OCI-LY3 (cell line): ENCODE measurements around the gene MAGI1.
"Not testable (repeated sequence)": the region's sequence is repeated elsewhere in the genome, so short reads cannot be mapped to it uniquely, and the experiment has no call there.

ENCODE experiments used
- H2AFZ ChIP-seq: fragments of 200-600, 300-600 bp; shearing (Covaris generic); 2 replicates; pipeline ENCODE4 v1.6.0; 2014; ENCODE audit warnings: antibody characterized with exemption, low read depth, low read length
- H3K27ac ChIP-seq: fragments of 200-600, 300-600 bp; sonication (generic); 2 replicates; pipeline ENCODE4 v1.5.1; 2014; ENCODE audit warnings: mild to moderate bottlenecking, low read length, moderate library complexity, mixed read lengths
- H3K27me3 ChIP-seq: fragments of 200-600, 300-600 bp; sonication (generic); 2 replicates; pipeline ENCODE4 v1.6.1; 2014; ENCODE audit warnings: low read depth, low read length, mixed read lengths
- H3K36me3 ChIP-seq: fragments of 200-600, 300-600 bp; sonication (generic); replicated peaks from 2 replicates; pipeline ENCODE3; 2014; ENCODE audit warnings: low read depth, low read length, mixed read lengths
- H3K4me1 ChIP-seq: fragments of 300-600, 200-600 bp; sonication (generic); 2 replicates; pipeline ENCODE4 v1.6.1; 2014; ENCODE audit warnings: low read length, mixed read lengths
- H3K4me2 ChIP-seq: fragments of 200-600, 300-600 bp; sonication (generic); 2 replicates; pipeline ENCODE4 v1.6.1; 2014; ENCODE audit warnings: low read length, mixed read lengths
- H3K4me3 ChIP-seq: fragments of 300-600, 200-600 bp; sonication (generic); 2 replicates; pipeline ENCODE4 v1.5.1; 2014; ENCODE audit warnings: antibody characterized with exemption, mild to moderate bottlenecking, low read length, moderate library complexity
- H3K79me2 ChIP-seq: fragments of 300-600, 200-600 bp; shearing (Covaris generic); 2 replicates; pipeline ENCODE4 v1.6.1; 2014; ENCODE audit warnings: mild to moderate bottlenecking, low read length, mixed read lengths
- H3K9ac ChIP-seq: fragments of 300-600, 200-600 bp; shearing (Covaris generic); 2 replicates; pipeline ENCODE4 v1.6.0; 2014; ENCODE audit warnings: mild to moderate bottlenecking, low read length, moderate library complexity
- H3K9me3 ChIP-seq: fragments of 200-600, 300-600 bp; shearing (Covaris generic); 2 replicates; pipeline ENCODE4 v1.6.1; 2014; ENCODE audit warnings: low read length, mixed read lengths; ENCODE audit not compliant: insufficient read depth
- H4K20me1 ChIP-seq: fragments of 200-600, 300-600 bp; sonication (generic); 2 replicates; pipeline ENCODE4 v1.6.1; 2016; ENCODE audit warnings: low read length, mixed read lengths; ENCODE audit not compliant: insufficient read depth
- CTCF ChIP-seq: fragments of 200-600, 300-600 bp; sonication (generic); IDR thresholded peaks from 2 replicates; pipeline ENCODE4 v1.5.1; 2014; ENCODE audit warnings: antibody characterized with exemption, low read length, low read depth
- EZH2phosphoT487 ChIP-seq: fragments of 200-600 bp; shearing (Covaris generic); IDR thresholded peaks from 2 replicates; pipeline ENCODE4 v1.6.1; 2018; ENCODE audit warnings: antibody characterized with exemption, mixed run types, low read depth

MAGI1 gene

DNA sequence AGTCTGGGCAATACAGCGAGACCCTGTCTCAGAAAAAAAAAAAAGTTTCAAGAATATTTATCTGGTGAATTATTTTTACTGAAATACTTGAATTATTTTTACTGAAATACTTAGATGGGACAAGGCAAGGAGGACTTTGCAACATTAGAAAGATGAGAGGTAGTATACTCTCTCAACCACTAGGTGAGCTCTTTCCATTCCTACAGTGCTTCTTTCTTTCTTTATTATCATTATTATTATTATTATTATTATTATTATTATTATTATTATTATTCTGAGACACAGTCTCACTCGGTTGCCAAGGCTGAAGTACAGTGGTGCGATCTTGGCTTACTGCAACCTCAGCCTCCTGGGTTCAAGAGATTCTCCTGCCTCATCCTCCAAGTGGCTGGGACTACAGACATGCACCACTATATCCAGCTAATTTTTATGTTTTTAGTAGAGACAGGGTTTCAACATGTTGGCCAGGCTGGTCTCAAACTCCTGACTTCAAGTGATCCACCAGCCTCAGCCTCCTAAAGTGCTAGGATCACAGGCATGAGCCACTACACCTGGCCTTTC lies 468.8 kb downstream of the MAGI1 start:
- no peak overlapping the region for H2AFZ ChIP-seq
- TF ChIP-seq EZH2phosphoT487 = no peak
- no peak for TF ChIP-seq CTCF
- H3K79me2 ChIP-seq = no peaks in the 10 kb centered on the region
- H3K9me3 ChIP-seq = no peaks in the 10 kb centered on the region
- no peaks in the 10 kb centered on the region for H4K20me1 ChIP-seq
- H3K9ac ChIP-seq = no peak overlapping the region
- H3K27me3 ChIP-seq = peaks cover 16% of the 10 kb centered on the region; the same call in 1 of the 2 replicates
- no peak overlapping the region for H3K4me3 ChIP-seq
- H3K27ac ChIP-seq = no peak overlapping the region
- H3K4me1 ChIP-seq = no peaks in the 10 kb centered on the region
- no peaks in the 10 kb centered on the region for H3K36me3 ChIP-seq
- no peak overlapping the region for H3K4me2 ChIP-seq

DNA sequence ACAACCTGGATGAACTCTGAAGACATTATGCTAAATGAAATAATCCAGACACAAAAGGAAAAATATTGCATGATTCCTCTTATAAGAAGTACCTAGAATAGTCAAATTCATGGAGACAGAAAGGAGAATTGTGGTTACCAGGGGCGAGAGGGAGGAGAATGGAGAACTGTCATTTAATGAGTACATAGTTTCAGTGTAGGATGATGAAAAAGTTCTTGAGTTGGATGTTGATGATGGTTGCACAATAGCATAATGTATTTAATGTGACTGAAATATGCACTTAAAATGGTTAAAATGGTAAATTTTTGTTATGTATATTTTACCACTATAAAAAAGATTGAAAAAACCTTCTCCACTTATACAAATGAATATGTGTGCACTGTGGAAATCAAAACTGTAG lies 469.6 kb downstream of the MAGI1 start:
- no peaks in the 10 kb centered on the region for H3K9me3 ChIP-seq
- no peak overlapping the region for H3K4me2 ChIP-seq
- H3K27me3 ChIP-seq = peaks cover 14% of the 10 kb centered on the region; the same call in 1 of the 2 replicates

GRCh38 chr3:65568497-65568896 lies 470.2 kb downstream of the MAGI1 start:
- Histone ChIP-seq H3K36me3 (no peaks in the 10 kb centered on the region), H3K9me3 (no peaks in the 10 kb centered on the region), H3K27me3 (peaks cover 14% of the 10 kb centered on the region; the same call in 1 of the 2 replicates), H3K4me3 (no peak overlapping the region), H3K79me2 (no peaks in the 10 kb centered on the region), H4K20me1 (no peaks in the 10 kb centered on the region), H3K4me1 (no peaks in the 10 kb centered on the region), H3K9ac (no peak overlapping the region), H2AFZ (no peak overlapping the region), H3K27ac (no peak overlapping the region), H3K4me2 (no peak overlapping the region)
- TF ChIP-seq CTCF (no peak), EZH2phosphoT487 (no peak)

More for the DNA sequence above, 469.6 kb downstream of the MAGI1 start:
- Histone ChIP-seq H3K36me3 (no peaks in the 10 kb centered on the region), H3K9ac (no peak overlapping the region), H3K4me1 (no peaks in the 10 kb centered on the region), H3K27ac (no peak overlapping the region), H3K79me2 (no peaks in the 10 kb centered on the region), H2AFZ (no peak overlapping the region), H4K20me1 (no peaks in the 10 kb centered on the region), H3K4me3 (no peak overlapping the region)
- no peak for TF ChIP-seq EZH2phosphoT487
- no peak for TF ChIP-seq CTCF

DNA sequence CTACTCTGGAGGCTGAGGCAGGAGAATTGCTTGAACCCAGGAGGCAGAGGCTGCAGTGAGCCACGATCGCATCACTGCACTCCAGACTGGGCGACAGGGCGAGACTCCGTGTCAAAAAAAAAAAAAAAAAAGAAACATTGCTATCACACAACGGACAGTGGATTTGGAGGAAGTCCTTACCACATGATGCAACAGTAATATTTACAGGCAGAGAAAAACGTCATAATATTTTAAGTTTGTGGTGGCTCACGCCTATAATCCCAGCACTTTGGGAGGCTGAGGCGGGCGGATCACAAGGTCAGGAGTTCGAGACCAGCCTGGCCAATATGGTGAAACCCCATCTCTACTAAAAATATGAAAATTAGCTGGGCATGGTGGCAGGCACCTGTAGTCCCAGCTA lies 473.0 kb downstream of the MAGI1 start:
- not testable (repeated sequence) for H3K9me3 ChIP-seq, H3K4me1 ChIP-seq, H3K4me3 ChIP-seq, H3K27ac ChIP-seq, H3K36me3 ChIP-seq, H2AFZ ChIP-seq, H3K9ac ChIP-seq, H3K4me2 ChIP-seq, H4K20me1 ChIP-seq, H3K79me2 ChIP-seq
- H3K27me3 ChIP-seq = peaks cover 11% of the 10 kb centered on the region

GRCh38 chr3:65564483-65564882 lies 474.2 kb downstream of the MAGI1 start:
- Histone ChIP-seq H3K27me3 (peaks cover 10% of the 10 kb centered on the region), H3K4me2 (no peak overlapping the region), H3K4me3 (no peak overlapping the region), H3K79me2 (no peaks in the 10 kb centered on the region), H3K4me1 (no peaks in the 10 kb centered on the region), H3K36me3 (no peaks in the 10 kb centered on the region), H3K9ac (no peak overlapping the region), H2AFZ (no peak overlapping the region), H3K27ac (no peak overlapping the region), H4K20me1 (no peaks in the 10 kb centered on the region), H3K9me3 (no peaks in the 10 kb centered on the region)
- TF ChIP-seq EZH2phosphoT487 = no peak
- no peak for TF ChIP-seq CTCF
